HEK293T (cell line): ENCODE data around the gene ARFRP1.

Experiments
- ARNT ChIP-seq: fragments of 450-650 bp; IDR thresholded peaks from 2 replicates; pipeline ENCODE4 v1.6.1; 2017; ENCODE audit warnings: mild to moderate bottlenecking
- BHLHE40 ChIP-seq: fragments of 450-650 bp; IDR thresholded peaks from 2 replicates; pipeline ENCODE4 v1.6.1; 2016; ENCODE audit warnings: mild to moderate bottlenecking, moderate library complexity, borderline replicate concordance
- CTBP1 ChIP-seq: fragments of 450-650 bp; IDR thresholded peaks from 2 replicates; pipeline ENCODE4 v1.6.1; 2016; ENCODE audit warnings: borderline replicate concordance
- ELF4 ChIP-seq: fragments of 450-650 bp; IDR thresholded peaks from 2 replicates; pipeline ENCODE4 v1.6.1; 2017; ENCODE audit warnings: antibody characterized with exemption
- FOXK2 ChIP-seq: fragments of 450-650 bp; IDR thresholded peaks from 2 replicates; pipeline ENCODE4 v1.6.1; 2016; ENCODE audit warnings: mild to moderate bottlenecking
- FOXM1 ChIP-seq: fragments of 450-650 bp; IDR thresholded peaks from 2 replicates; pipeline ENCODE4 v1.6.1; 2017; ENCODE audit warnings: mild to moderate bottlenecking, borderline replicate concordance
- SP1 ChIP-seq: fragments of 450-650 bp; IDR thresholded peaks from 2 replicates; pipeline ENCODE4 v1.6.1; 2017
- SUZ12 ChIP-seq: fragments of 450-650 bp; IDR thresholded peaks from 2 replicates; pipeline ENCODE4 v1.6.1; 2016; ENCODE audit warnings: mild to moderate bottlenecking
- TARDBP ChIP-seq: fragments of 450-650 bp; IDR thresholded peaks from 2 replicates; pipeline ENCODE4 v1.6.1; 2016
- TF ChIP-seq, protein P1 (sequence below): fragments of 450-650 bp; IDR thresholded peaks from 2 replicates; pipeline ENCODE4 v1.6.1; 2016

DNA sequence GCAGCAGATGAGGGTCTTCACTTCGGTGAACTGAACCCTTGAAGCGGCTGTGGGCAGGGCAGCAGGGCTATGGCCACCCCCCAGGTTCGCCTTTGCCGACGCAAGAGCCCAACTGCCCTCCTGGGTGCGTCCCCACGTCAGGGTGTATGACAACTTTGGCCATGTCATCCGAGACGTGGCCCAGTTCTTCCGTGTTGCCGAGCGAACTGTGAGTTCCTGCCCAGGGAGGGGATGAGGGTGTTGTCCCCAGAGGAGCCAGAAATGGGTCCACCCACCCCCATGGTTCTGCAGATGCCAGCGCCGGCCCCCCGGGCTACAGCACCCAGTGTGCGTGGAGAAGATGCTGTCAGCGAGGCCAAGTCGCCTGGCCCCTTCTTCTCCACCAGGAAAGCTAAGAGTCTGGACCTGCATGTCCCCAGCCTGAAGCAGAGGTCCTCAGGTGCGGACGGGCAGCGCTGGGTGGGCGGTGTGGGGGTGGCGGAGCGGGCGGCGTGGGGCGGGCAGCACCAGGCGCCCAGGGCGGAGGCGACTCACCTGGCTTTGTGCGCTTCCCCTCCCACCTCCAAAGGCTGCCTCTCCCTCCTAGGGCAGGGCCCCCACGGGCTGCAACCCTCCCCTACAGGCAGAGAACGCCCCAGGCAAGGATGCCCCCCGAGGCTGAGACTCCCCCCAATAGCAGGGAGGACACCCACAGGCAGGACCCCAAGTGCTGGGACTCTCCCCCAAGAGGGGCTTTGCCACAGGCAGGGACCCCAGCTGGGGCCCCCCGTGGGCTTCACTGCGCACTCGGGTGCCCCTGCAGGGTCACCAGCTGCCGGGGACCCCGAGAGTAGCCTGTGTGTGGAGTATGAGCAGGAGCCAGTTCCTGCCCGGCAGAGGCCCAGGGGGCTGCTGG, 17.5 kb downstream of the ARFRP1 start:
- TF ChIP-seq SP1 (no peak), ELF4 (no peak), BHLHE40 (no peak), FOXM1 (no peak), FOXK2 (no peak), SUZ12 (no peak), TARDBP (no peak), CTBP1 (no peak), ARNT (no peak)
- TF ChIP-seq, protein P1, sequence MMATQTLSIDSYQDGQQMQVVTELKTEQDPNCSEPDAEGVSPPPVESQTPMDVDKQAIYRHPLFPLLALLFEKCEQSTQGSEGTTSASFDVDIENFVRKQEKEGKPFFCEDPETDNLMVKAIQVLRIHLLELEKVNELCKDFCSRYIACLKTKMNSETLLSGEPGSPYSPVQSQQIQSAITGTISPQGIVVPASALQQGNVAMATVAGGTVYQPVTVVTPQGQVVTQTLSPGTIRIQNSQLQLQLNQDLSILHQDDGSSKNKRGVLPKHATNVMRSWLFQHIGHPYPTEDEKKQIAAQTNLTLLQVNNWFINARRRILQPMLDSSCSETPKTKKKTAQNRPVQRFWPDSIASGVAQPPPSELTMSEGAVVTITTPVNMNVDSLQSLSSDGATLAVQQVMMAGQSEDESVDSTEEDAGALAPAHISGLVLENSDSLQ: no peak
